Measurements from ENCODE around the gene BORCS5. TPM values are rescaled to one million over a fixed set of nuclear protein-coding genes. Genes with fewer than 3 reads are reported as not detected.

BORCS5 gene
- total RNA-seq, 1 experiment from 2014 or later: 25.7 TPM

GRCh38 chr12:12353276-12353675 is 3.6 kb upstream of the BORCS5 start:
- H3K4me1 ChIP-seq: peaks cover 13% of the 10 kb centered on the region
- H3K36me3 ChIP-seq (ENCODE audit: control insufficient read depth, insufficient read depth, low read length): no peaks in the 10 kb centered on the region
- BruUV-seq (replicated peaks): no TSS peak
- CTCF ChIA-PET: no interaction called here
- H3K27me3 Mint-ChIP-seq (ENCODE audit: insufficient read depth, unreplicated experiment): no peaks in the 10 kb centered on the region
- no peaks in the 10 kb centered on the region for H3K27me3 ChIP-seq (replicated peaks; ENCODE audit: control insufficient read depth, insufficient read depth, low read length)
- no peak overlapping the region for H3K4me3 ChIP-seq (ENCODE audit: low read depth, low read length)
- peaks cover 13% of the 10 kb centered on the region for H3K36me3 Mint-ChIP-seq (ENCODE audit: insufficient read depth, unreplicated experiment)
- H3K4me3 Mint-ChIP-seq (ENCODE audit: unreplicated experiment): no peak overlapping the region
- H3K27ac Mint-ChIP-seq (ENCODE audit: unreplicated experiment): no peak overlapping the region
- no peaks in the 10 kb centered on the region for H3K9me3 ChIP-seq
- no peaks in the 10 kb centered on the region for H3K9me3 Mint-ChIP-seq (ENCODE audit: unreplicated experiment)
- POLR2A ChIA-PET: no interaction called here
- intact Hi-C loops (cut with micrococcal nuclease; ENCODE audit: unreplicated experiment): no loop called here
- no peak for DNase-seq
- TF ChIP-seq CTCF (IDR thresholded peaks at IDR 0.05; ENCODE audit: insufficient read depth in 1 of 2, low read depth in 1 of 2, low read length in 1 of 2, severe bottlenecking in 1 of 2, unreplicated experiment in 1 of 2): no peak
- peaks cover 19% of the 10 kb centered on the region for H3K4me1 Mint-ChIP-seq (ENCODE audit: low read depth, unreplicated experiment)

DNA sequence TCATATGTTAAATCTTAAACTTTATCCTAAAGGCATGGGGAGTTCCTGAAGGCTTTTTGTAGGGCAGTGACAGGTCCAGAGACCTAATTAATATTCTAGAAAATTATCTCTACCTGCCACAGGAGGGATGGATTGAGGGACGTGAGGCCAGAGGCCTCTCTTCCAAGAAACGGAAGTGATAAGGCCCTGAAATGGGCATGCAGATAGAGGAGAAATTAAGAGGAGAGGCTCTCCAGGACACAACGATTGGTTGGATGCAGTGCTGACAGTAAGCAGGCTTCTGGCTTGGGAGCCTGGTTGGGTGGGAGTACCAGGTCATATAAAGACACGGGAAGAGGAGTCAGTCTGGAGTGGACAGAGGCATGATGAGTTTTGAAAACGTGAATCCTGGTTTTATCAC is 3.1 kb upstream of the BORCS5 start:
- Mint-ChIP-seq H3K9me3 (ENCODE audit: unreplicated experiment) (no peaks in the 10 kb centered on the region), H3K36me3 (ENCODE audit: insufficient read depth, unreplicated experiment) (peaks cover 13% of the 10 kb centered on the region), H3K4me1 (ENCODE audit: low read depth, unreplicated experiment) (peaks cover 24% of the 10 kb centered on the region), H3K27ac (ENCODE audit: unreplicated experiment) (no peak overlapping the region), H3K27me3 (ENCODE audit: insufficient read depth, unreplicated experiment) (no peaks in the 10 kb centered on the region), H3K4me3 (ENCODE audit: unreplicated experiment) (no peak overlapping the region)
- Histone ChIP-seq H3K9me3 (no peaks in the 10 kb centered on the region), H3K4me1 (peaks cover 19% of the 10 kb centered on the region), H3K27me3 (replicated peaks; ENCODE audit: control insufficient read depth, insufficient read depth, low read length) (no peaks in the 10 kb centered on the region), H3K4me3 (ENCODE audit: low read depth, low read length) (no peak overlapping the region), H3K36me3 (ENCODE audit: control insufficient read depth, insufficient read depth, low read length) (no peaks in the 10 kb centered on the region)
- no peak for TF ChIP-seq CTCF (IDR thresholded peaks at IDR 0.05; ENCODE audit: insufficient read depth in 1 of 2, low read depth in 1 of 2, low read length in 1 of 2, severe bottlenecking in 1 of 2, unreplicated experiment in 1 of 2)
- ChIA-PET POLR2A (no interaction called here), CTCF (no interaction called here)
- DNase-seq: no peak
- BruUV-seq (replicated peaks): no TSS peak
- intact Hi-C loops (cut with micrococcal nuclease; ENCODE audit: unreplicated experiment): no loop called here

GRCh38 chr12:12356467-12356895 is 397 bp upstream of the BORCS5 start:
- intact Hi-C loops (cut with micrococcal nuclease; ENCODE audit: unreplicated experiment): loop anchor here (2.0 to 5.0 kb wide), 3 partner anchors 46 to 361 kb away; partner anchors contain the start of gene CDKN1B
- Mint-ChIP-seq H3K4me3 (ENCODE audit: unreplicated experiment) (peak overlapping the region; percentile 94), H3K4me1 (ENCODE audit: low read depth, unreplicated experiment) (peaks cover 12% of the 10 kb centered on the region), H3K27me3 (ENCODE audit: insufficient read depth, unreplicated experiment) (no peaks in the 10 kb centered on the region), H3K36me3 (ENCODE audit: insufficient read depth, unreplicated experiment) (peaks cover 13% of the 10 kb centered on the region), H3K27ac (ENCODE audit: unreplicated experiment) (peak overlapping the region; percentile 96), H3K9me3 (ENCODE audit: unreplicated experiment) (no peaks in the 10 kb centered on the region)
- H3K4me1 ChIP-seq: peaks cover 9% of the 10 kb centered on the region
- TSS peak; percentile 90 for BruUV-seq (replicated peaks)
- peak overlapping the region; percentile 86 for H3K4me3 ChIP-seq (ENCODE audit: low read depth, low read length)
- no peaks in the 10 kb centered on the region for H3K9me3 ChIP-seq
- H3K27me3 ChIP-seq (replicated peaks; ENCODE audit: control insufficient read depth, insufficient read depth, low read length): no peaks in the 10 kb centered on the region
- DNase-seq: no peak
- H3K36me3 ChIP-seq (ENCODE audit: control insufficient read depth, insufficient read depth, low read length): no peaks in the 10 kb centered on the region
- no peak for TF ChIP-seq CTCF (IDR thresholded peaks at IDR 0.05; ENCODE audit: insufficient read depth in 1 of 2, low read depth in 1 of 2, low read length in 1 of 2, severe bottlenecking in 1 of 2, unreplicated experiment in 1 of 2)
- CTCF ChIA-PET: interaction anchor here (0.6 to 1.0 kb wide), 3 partner anchors 17 to 242 kb away, joined by 3 to 4 read pairs (median 3); no protein-coding TSS in a partner anchor
- POLR2A ChIA-PET: interaction anchor here (0.6 to 2.2 kb wide), 19 partner anchors 9 to 465 kb away, joined by 3 to 15 read pairs (median 4); partner anchors contain the start of gene DUSP16

All from Caco-2 (cell line).